ENCODE measurements around the gene VAV3.

VAV3 gene

GRCh38 chr1:107807405-107807804 is 157.6 kb downstream of the VAV3 start:
- H3K27ac Mint-ChIP-seq (ENCODE audit: low read depth), result no peak overlapping the region
- peaks cover 2% of the 10 kb centered on the region for H3K36me3 Mint-ChIP-seq (ENCODE audit: insufficient read depth)
- no peaks in the 10 kb centered on the region for H3K27me3 Mint-ChIP-seq
- DNase-seq (ENCODE audit: low spot score in 2 of 2) (no peak), ATAC-seq (replicated peaks; ENCODE audit: extremely low read depth, poor library complexity, severe bottlenecking) (no peak)
- peaks cover 52% of the 10 kb centered on the region for H3K4me1 Mint-ChIP-seq
- H3K9me3 Mint-ChIP-seq, result no peaks in the 10 kb centered on the region
- H3K4me3 Mint-ChIP-seq, result no peak overlapping the region

DNA sequence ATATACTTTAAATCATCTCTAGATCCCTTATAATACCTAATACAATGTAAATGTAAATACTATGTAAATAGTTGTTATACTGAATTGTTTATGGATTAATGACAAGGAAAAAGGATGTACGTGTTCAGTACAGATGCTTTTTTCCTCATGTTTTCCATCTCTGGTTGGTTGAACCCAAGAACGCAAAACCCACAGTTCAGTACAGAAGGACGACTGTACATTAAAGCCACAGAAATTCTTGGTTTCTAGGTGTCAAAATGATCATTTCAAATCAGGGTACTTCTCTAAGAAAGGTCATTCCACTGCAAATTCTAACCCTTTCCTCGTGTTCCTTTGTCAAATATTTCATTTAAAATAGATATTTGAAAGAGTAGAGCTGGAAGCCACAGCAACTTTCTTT is 158.1 kb downstream of the VAV3 start:
- no peak for ATAC-seq (replicated peaks; ENCODE audit: extremely low read depth, poor library complexity, severe bottlenecking)
- DNase-seq (ENCODE audit: low spot score in 2 of 2), result no peak
- Mint-ChIP-seq H3K27me3 (no peaks in the 10 kb centered on the region), H3K27ac (ENCODE audit: low read depth) (no peak overlapping the region), H3K36me3 (ENCODE audit: insufficient read depth) (peaks cover 2% of the 10 kb centered on the region), H3K9me3 (no peaks in the 10 kb centered on the region), H3K4me1 (peaks cover 53% of the 10 kb centered on the region), H3K4me3 (no peak overlapping the region)

- H3K4me1 Mint-ChIP-seq, result peaks cover 50% of the 10 kb centered on the region
- H3K4me3 Mint-ChIP-seq, result peak overlapping the region; percentile 38
- H3K9me3 Mint-ChIP-seq, result no peaks in the 10 kb centered on the region
- H3K27me3 Mint-ChIP-seq, result no peaks in the 10 kb centered on the region
- DNase-seq (ENCODE audit: low spot score in 2 of 2) (no peak), ATAC-seq (replicated peaks; ENCODE audit: extremely low read depth, poor library complexity, severe bottlenecking) (no peak)
- peak overlapping the region; percentile 54 for H3K27ac Mint-ChIP-seq (ENCODE audit: low read depth)
- peaks cover 2% of the 10 kb centered on the region for H3K36me3 Mint-ChIP-seq (ENCODE audit: insufficient read depth)
Measured at GRCh38 chr1:107804741-107805140, 160.2 kb downstream of the VAV3 start.

DNA sequence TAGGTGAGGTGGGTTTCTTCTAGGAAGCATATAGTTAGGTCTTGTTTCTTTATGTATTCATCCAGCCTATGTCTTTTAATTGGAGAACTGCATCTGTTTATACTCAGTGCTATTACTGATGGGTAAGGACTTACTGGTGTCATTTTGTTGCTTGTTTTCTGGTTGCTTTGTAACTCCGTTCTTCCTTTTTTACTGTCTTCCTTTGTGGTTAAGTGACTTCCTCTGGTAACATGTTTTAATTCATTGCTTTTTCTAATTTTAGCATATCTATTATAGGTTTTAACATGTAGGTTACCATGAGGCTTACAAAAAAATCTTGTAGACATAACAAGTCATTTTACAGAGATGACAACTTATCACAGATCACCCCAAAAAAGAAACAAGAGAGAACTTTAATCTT is 160.8 kb downstream of the VAV3 start:
- peaks cover 50% of the 10 kb centered on the region for H3K4me1 Mint-ChIP-seq
- DNase-seq (ENCODE audit: low spot score in 2 of 2), result no peak
- no peaks in the 10 kb centered on the region for H3K27me3 Mint-ChIP-seq
- H3K9me3 Mint-ChIP-seq, result no peaks in the 10 kb centered on the region
- ATAC-seq (replicated peaks; ENCODE audit: extremely low read depth, poor library complexity, severe bottlenecking), result peak; percentile 77
- H3K4me3 Mint-ChIP-seq, result peak overlapping the region; percentile 38
- peaks cover 2% of the 10 kb centered on the region for H3K36me3 Mint-ChIP-seq (ENCODE audit: insufficient read depth)
- H3K27ac Mint-ChIP-seq (ENCODE audit: low read depth), result peak overlapping the region; percentile 54

DNA sequence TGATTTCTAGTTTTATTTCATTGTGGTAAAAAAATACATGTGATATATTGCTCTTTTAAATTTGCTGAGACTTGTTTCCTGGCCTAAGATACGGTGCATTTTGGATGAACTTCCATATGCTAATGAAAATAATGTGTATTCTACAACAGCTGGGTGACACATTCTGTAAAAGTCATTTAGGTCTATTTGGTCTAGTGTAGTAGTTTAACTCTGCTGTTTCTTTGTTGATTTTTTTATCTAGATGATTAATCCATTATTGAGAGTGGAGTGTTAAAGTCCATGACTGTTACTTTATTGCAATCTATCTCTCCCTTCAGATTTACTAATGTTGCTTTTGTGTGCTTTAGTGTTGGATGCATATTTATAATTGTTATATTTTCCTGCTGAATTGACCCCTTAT is 161.4 kb downstream of the VAV3 start:
- ATAC-seq (replicated peaks; ENCODE audit: extremely low read depth, poor library complexity, severe bottlenecking), result no peak
- H3K27ac Mint-ChIP-seq (ENCODE audit: low read depth), result peak overlapping the region; percentile 54
- peak overlapping the region; percentile 38 for H3K4me3 Mint-ChIP-seq

GRCh38 chr1:107802654-107803053 is 162.3 kb downstream of the VAV3 start:
- H3K27ac Mint-ChIP-seq (ENCODE audit: low read depth), result peak overlapping the region; percentile 54
- no peak for ATAC-seq (replicated peaks; ENCODE audit: extremely low read depth, poor library complexity, severe bottlenecking)
- peaks cover 49% of the 10 kb centered on the region for H3K4me1 Mint-ChIP-seq
- H3K9me3 Mint-ChIP-seq, result no peaks in the 10 kb centered on the region
- no peak overlapping the region for H3K4me3 Mint-ChIP-seq
- H3K36me3 Mint-ChIP-seq (ENCODE audit: insufficient read depth), result peaks cover 2% of the 10 kb centered on the region
- DNase-seq (ENCODE audit: low spot score in 2 of 2), result no peak
- no peaks in the 10 kb centered on the region for H3K27me3 Mint-ChIP-seq

More for the DNA sequence above, 161.4 kb downstream of the VAV3 start:
- Mint-ChIP-seq H3K4me1 (peaks cover 50% of the 10 kb centered on the region), H3K27me3 (no peaks in the 10 kb centered on the region), H3K9me3 (no peaks in the 10 kb centered on the region), H3K36me3 (ENCODE audit: insufficient read depth) (peaks cover 2% of the 10 kb centered on the region)
- DNase-seq (ENCODE audit: low spot score in 2 of 2), result no peak

DNA sequence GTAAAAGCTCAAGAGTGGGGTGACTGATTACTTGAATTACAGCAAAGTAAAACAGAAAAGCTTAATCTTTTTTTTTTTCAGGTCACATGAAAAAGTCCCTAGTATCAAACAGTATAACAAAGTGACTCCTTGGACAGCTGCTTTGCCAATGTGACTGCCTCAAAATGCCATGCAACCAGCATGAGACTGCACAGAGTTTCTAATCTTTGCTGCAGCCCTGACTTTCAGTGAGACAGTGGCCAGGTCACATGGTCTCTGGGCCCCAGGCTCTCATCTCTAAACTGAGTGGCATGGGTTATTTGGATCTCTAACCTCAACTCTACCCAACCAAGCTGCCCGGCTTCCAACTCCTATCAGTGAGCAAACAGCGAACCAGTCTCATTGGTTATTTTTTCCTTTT is 169.0 kb downstream of the VAV3 start:
- ATAC-seq (replicated peaks; ENCODE audit: extremely low read depth, poor library complexity, severe bottlenecking) (peak; percentile 24), DNase-seq (ENCODE audit: low spot score in 2 of 2) (no peak)
- Mint-ChIP-seq H3K9me3 (no peaks in the 10 kb centered on the region), H3K36me3 (ENCODE audit: insufficient read depth) (no peaks in the 10 kb centered on the region), H3K27ac (ENCODE audit: low read depth) (peak overlapping the region; percentile 53), H3K27me3 (no peaks in the 10 kb centered on the region), H3K4me3 (no peak overlapping the region), H3K4me1 (peaks cover 37% of the 10 kb centered on the region)

GRCh38 chr1:107795441-107795840 is 169.5 kb downstream of the VAV3 start:
- Mint-ChIP-seq H3K4me1 (peaks cover 34% of the 10 kb centered on the region), H3K27ac (ENCODE audit: low read depth) (peak overlapping the region; percentile 53), H3K4me3 (no peak overlapping the region), H3K36me3 (ENCODE audit: insufficient read depth) (peaks cover 2% of the 10 kb centered on the region), H3K9me3 (no peaks in the 10 kb centered on the region), H3K27me3 (no peaks in the 10 kb centered on the region)
- DNase-seq (ENCODE audit: low spot score in 2 of 2) (no peak), ATAC-seq (replicated peaks; ENCODE audit: extremely low read depth, poor library complexity, severe bottlenecking) (no peak)

DNA sequence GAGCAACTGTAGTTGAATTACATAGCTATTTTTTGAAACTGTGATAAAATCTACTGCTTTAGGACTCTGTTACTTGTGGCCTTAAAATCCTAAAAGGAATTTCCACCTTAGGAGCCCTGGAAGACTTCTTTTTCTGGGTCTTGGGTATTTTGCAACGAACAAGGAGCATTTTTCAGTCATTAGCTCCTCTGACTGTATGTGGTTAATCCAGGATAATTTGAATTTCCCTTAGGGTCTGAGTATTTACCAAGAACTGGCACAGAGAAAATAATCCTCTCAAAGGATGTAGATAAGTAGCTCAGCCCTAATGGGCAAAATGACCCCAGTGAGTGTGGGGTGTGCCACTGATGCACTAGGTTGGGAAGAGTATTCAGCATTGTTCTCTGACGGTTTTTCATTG is 170.4 kb downstream of the VAV3 start:
- Mint-ChIP-seq H3K4me1 (peaks cover 42% of the 10 kb centered on the region), H3K36me3 (ENCODE audit: insufficient read depth) (peaks cover 2% of the 10 kb centered on the region), H3K27me3 (no peaks in the 10 kb centered on the region), H3K9me3 (no peaks in the 10 kb centered on the region), H3K4me3 (no peak overlapping the region), H3K27ac (ENCODE audit: low read depth) (no peak overlapping the region)
- no peak for DNase-seq (ENCODE audit: low spot score in 2 of 2)
- no peak for ATAC-seq (replicated peaks; ENCODE audit: extremely low read depth, poor library complexity, severe bottlenecking)

GRCh38 chr1:107793896-107794453 is 171.0 kb downstream of the VAV3 start:
- Mint-ChIP-seq H3K27me3 (no peaks in the 10 kb centered on the region), H3K36me3 (ENCODE audit: insufficient read depth) (peaks cover 2% of the 10 kb centered on the region), H3K27ac (ENCODE audit: low read depth) (no peak overlapping the region), H3K4me3 (no peak overlapping the region), H3K9me3 (no peaks in the 10 kb centered on the region), H3K4me1 (peaks cover 46% of the 10 kb centered on the region)
- no peak for DNase-seq (ENCODE audit: low spot score in 2 of 2)
- ATAC-seq (replicated peaks; ENCODE audit: extremely low read depth, poor library complexity, severe bottlenecking), result no peak

GRCh38 chr1:107791348-107791747 is 173.6 kb downstream of the VAV3 start:
- Mint-ChIP-seq H3K27ac (ENCODE audit: low read depth) (peak overlapping the region; percentile 11), H3K27me3 (no peaks in the 10 kb centered on the region), H3K4me1 (peaks cover 71% of the 10 kb centered on the region), H3K4me3 (no peak overlapping the region), H3K9me3 (no peaks in the 10 kb centered on the region), H3K36me3 (ENCODE audit: insufficient read depth) (peaks cover 5% of the 10 kb centered on the region)
- ATAC-seq (replicated peaks; ENCODE audit: extremely low read depth, poor library complexity, severe bottlenecking) (no peak), DNase-seq (ENCODE audit: low spot score in 2 of 2) (no peak)

DNA sequence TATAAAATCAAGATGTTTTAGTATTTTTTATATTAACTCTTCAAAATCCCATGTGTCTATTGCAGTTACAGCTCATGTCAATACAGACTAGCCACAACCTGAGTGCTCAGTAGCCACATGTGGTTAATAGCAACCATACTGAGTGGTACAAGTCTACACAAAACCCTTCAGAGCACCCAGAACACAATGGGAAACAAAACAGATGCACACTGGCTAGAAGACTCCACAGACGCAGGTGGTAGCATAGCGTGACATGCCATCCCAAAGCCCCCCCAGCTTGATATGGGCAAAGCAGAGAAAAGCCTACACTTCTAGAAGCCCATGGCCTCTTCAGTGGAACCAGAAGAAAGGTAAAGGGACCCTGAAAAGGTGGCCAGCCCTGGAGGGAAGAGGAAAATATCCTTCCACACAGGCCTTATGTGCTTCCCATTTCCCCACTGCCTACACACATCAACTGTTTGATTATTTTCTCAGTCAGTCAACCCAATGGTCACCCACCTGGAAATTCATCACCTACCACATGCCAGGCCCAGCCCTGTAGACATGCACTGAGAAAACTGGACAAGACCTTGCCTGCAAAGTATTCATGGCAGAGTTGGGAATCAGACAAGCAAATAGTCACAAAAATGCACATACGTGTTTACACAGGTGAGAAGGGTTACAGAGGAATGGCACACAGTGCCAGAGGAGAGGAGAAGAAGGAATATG is 175.0 kb downstream of the VAV3 start:
- no peak overlapping the region for H3K4me3 Mint-ChIP-seq
- peaks cover 12% of the 10 kb centered on the region for H3K36me3 Mint-ChIP-seq (ENCODE audit: insufficient read depth)
- H3K27me3 Mint-ChIP-seq, result no peaks in the 10 kb centered on the region
- no peak for ATAC-seq (replicated peaks; ENCODE audit: extremely low read depth, poor library complexity, severe bottlenecking)
- H3K9me3 Mint-ChIP-seq, result no peaks in the 10 kb centered on the region
- no peak for DNase-seq (ENCODE audit: low spot score in 2 of 2)
- no peak overlapping the region for H3K27ac Mint-ChIP-seq (ENCODE audit: low read depth)
- H3K4me1 Mint-ChIP-seq, result peaks cover 71% of the 10 kb centered on the region

Measured in central memory CD8-positive, alpha-beta T cell (primary cell).